ENCODE measurements around the gene NPIPA1. TPM values are rescaled to one million over a fixed set of nuclear protein-coding genes. Genes with fewer than 3 reads are reported as not detected.
"Not testable (repeated sequence)": the region's sequence is repeated elsewhere in the genome, so short reads cannot be mapped to it uniquely, and the experiment has no call there.

The NPIPA1 gene
- total RNA-seq, 2 experiments from 2014 or later: 66.7 to 124 TPM

- BruUV-seq (replicated peaks); H4K20me1 ChIP-seq (ENCODE audit: insufficient read depth, low read length); CTCF ChIA-PET (ENCODE audit: unreplicated experiment); H3K9me2 ChIP-seq (ENCODE audit: insufficient read depth, low read length); H2AFZ ChIP-seq (ENCODE audit: low read length); H3K27ac ChIP-seq (ENCODE audit: low read depth, low read length, poor library complexity, severe bottlenecking); H3K4me1 ChIP-seq (ENCODE audit: insufficient read depth, low read length, poor library complexity, severe bottlenecking); intact Hi-C loops (cut with micrococcal nuclease; ENCODE audit: unreplicated experiment); H3K4me2 ChIP-seq (ENCODE audit: low read length); DNase-seq (ENCODE audit: low spot score); POLR2A ChIA-PET; H3K36me3 ChIP-seq (ENCODE audit: insufficient read depth, low read length); H3K9me3 ChIP-seq (ENCODE audit: low read length); H3K79me2 ChIP-seq (ENCODE audit: insufficient read depth, low read depth, low read length): not testable (repeated sequence)
- peak overlapping the region; percentile 54 for H3K4me3 ChIP-seq (ENCODE audit: low read depth, low read length, poor library complexity, severe bottlenecking)
These were observed 25.3 kb upstream of the NPIPA1 start for GRCh38 chr16:14911954-14912353.

- H3K36me3 ChIP-seq (ENCODE audit: insufficient read depth, low read length); H3K4me1 ChIP-seq (ENCODE audit: insufficient read depth, low read length, poor library complexity, severe bottlenecking); H3K4me2 ChIP-seq (ENCODE audit: low read length); intact Hi-C loops (cut with micrococcal nuclease; ENCODE audit: unreplicated experiment); H3K9me3 ChIP-seq (ENCODE audit: low read length); H3K79me2 ChIP-seq (ENCODE audit: insufficient read depth, low read depth, low read length); H2AFZ ChIP-seq (ENCODE audit: low read length); CTCF ChIA-PET (ENCODE audit: unreplicated experiment); H3K9me2 ChIP-seq (ENCODE audit: insufficient read depth, low read length); H4K20me1 ChIP-seq (ENCODE audit: insufficient read depth, low read length); H3K4me3 ChIP-seq (ENCODE audit: low read depth, low read length, poor library complexity, severe bottlenecking); DNase-seq (ENCODE audit: low spot score); POLR2A ChIA-PET; H3K27ac ChIP-seq (ENCODE audit: low read depth, low read length, poor library complexity, severe bottlenecking): not testable (repeated sequence)
- BruUV-seq (replicated peaks): TSS peak; percentile 62
These were observed 24.7 kb upstream of the NPIPA1 start for GRCh38 chr16:14912588-14912987.

- H3K4me2 ChIP-seq (ENCODE audit: low read length); POLR2A ChIA-PET; H3K9me2 ChIP-seq (ENCODE audit: insufficient read depth, low read length); H2AFZ ChIP-seq (ENCODE audit: low read length); intact Hi-C loops (cut with micrococcal nuclease; ENCODE audit: unreplicated experiment); H3K79me2 ChIP-seq (ENCODE audit: insufficient read depth, low read depth, low read length); BruUV-seq (replicated peaks); CTCF ChIA-PET (ENCODE audit: unreplicated experiment); H3K27ac ChIP-seq (ENCODE audit: low read depth, low read length, poor library complexity, severe bottlenecking); H3K9me3 ChIP-seq (ENCODE audit: low read length); H3K4me3 ChIP-seq (ENCODE audit: low read depth, low read length, poor library complexity, severe bottlenecking); H4K20me1 ChIP-seq (ENCODE audit: insufficient read depth, low read length); DNase-seq (ENCODE audit: low spot score); H3K4me1 ChIP-seq (ENCODE audit: insufficient read depth, low read length, poor library complexity, severe bottlenecking); H3K36me3 ChIP-seq (ENCODE audit: insufficient read depth, low read length): not testable (repeated sequence)
These were observed 18.7 kb upstream of the NPIPA1 start for GRCh38 chr16:14918504-14918903.

DNA sequence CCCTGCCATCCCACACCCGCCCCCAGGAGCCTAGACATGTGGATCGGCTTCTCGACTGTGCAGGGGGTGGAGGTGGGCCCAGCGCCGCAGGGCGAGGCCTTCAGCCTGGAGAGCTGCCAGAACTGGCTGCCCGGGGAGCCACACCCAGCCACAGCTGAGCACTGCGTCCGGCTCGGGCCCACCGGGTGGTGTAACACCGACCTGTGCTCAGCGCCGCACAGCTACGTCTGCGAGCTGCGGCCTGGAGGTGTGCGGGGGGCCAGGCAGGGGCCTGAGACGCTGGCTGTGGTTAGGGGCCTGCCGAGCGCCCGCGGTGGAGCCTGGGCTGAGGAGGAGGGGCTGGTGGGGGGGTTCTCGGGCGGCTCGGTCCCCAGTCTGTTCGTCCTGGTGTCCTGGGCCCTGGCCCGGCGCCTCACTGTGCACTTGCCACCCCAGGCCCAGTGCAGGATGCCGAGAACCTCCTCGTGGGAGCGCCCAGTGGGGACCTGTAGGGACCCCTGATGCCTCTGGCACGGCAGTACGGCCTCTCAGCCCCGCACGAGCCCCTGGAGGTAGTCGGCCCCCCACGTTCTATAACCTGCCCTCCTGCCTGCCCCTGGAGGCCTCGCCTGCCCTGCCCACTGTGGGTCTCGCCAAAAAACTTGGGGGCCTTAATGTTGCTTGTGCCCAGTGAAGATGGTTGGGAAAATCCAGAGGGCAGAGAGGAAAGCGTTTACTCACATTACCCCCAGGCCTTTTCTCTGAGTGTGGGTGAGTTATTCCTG lies 17.2 kb upstream of the NPIPA1 start:
- DNase-seq (ENCODE audit: low spot score); intact Hi-C loops (cut with micrococcal nuclease; ENCODE audit: unreplicated experiment); POLR2A ChIA-PET; H3K9me3 ChIP-seq (ENCODE audit: low read length); H3K4me3 ChIP-seq (ENCODE audit: low read depth, low read length, poor library complexity, severe bottlenecking); H3K79me2 ChIP-seq (ENCODE audit: insufficient read depth, low read depth, low read length); H3K27ac ChIP-seq (ENCODE audit: low read depth, low read length, poor library complexity, severe bottlenecking); H3K4me1 ChIP-seq (ENCODE audit: insufficient read depth, low read length, poor library complexity, severe bottlenecking); CTCF ChIA-PET (ENCODE audit: unreplicated experiment); H3K36me3 ChIP-seq (ENCODE audit: insufficient read depth, low read length); H4K20me1 ChIP-seq (ENCODE audit: insufficient read depth, low read length); H3K9me2 ChIP-seq (ENCODE audit: insufficient read depth, low read length); BruUV-seq (replicated peaks); H2AFZ ChIP-seq (ENCODE audit: low read length); H3K4me2 ChIP-seq (ENCODE audit: low read length): not testable (repeated sequence)

DNA sequence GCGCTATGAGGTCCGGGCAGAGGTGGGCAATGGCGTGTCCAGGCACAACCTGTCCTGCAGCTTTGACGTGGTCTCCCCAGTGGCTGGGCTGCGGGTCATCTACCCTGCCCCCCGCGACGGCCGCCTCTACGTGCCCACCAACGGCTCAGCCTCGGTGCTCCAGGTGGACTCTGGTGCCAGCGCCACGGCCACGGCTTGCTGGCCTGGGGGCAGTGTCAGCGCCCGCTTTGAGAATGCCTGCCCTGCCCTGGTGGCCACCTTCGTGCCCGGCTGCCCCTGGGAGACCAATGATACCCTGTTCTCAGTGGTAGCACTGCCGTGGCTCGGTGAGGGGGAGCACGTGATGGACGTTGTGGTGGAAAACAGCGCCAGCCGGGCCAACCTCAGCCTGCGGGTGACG lies 15.0 kb upstream of the NPIPA1 start:
- POLR2A ChIA-PET; H3K36me3 ChIP-seq (ENCODE audit: insufficient read depth, low read length); DNase-seq (ENCODE audit: low spot score); H3K4me2 ChIP-seq (ENCODE audit: low read length); H3K9me2 ChIP-seq (ENCODE audit: insufficient read depth, low read length); intact Hi-C loops (cut with micrococcal nuclease; ENCODE audit: unreplicated experiment); H3K4me3 ChIP-seq (ENCODE audit: low read depth, low read length, poor library complexity, severe bottlenecking); H3K79me2 ChIP-seq (ENCODE audit: insufficient read depth, low read depth, low read length); H3K9me3 ChIP-seq (ENCODE audit: low read length); H3K4me1 ChIP-seq (ENCODE audit: insufficient read depth, low read length, poor library complexity, severe bottlenecking); H4K20me1 ChIP-seq (ENCODE audit: insufficient read depth, low read length); H3K27ac ChIP-seq (ENCODE audit: low read depth, low read length, poor library complexity, severe bottlenecking); CTCF ChIA-PET (ENCODE audit: unreplicated experiment); H2AFZ ChIP-seq (ENCODE audit: low read length); BruUV-seq (replicated peaks): not testable (repeated sequence)

DNA sequence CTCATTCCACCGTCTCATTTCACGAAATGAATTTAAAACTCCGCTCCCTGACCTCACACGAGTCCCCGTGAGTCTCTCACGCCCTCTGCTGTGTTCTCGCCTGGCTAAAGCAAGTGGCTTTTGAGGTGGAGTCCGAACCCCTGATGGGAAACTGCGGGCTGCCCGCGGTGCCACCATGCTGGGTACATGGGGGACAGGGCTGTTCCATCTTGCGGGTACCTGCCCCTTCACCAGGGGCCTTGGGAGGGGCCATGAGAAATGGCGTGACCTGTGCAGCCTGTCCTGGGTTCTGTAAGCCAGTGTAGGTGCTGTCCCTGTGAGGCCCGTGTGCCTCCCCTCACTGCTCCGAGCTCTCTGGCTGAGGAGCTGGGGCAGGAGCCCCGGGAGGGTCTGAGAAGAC lies 14.3 kb upstream of the NPIPA1 start:
- POLR2A ChIA-PET; intact Hi-C loops (cut with micrococcal nuclease; ENCODE audit: unreplicated experiment); H3K27ac ChIP-seq (ENCODE audit: low read depth, low read length, poor library complexity, severe bottlenecking); H2AFZ ChIP-seq (ENCODE audit: low read length); H4K20me1 ChIP-seq (ENCODE audit: insufficient read depth, low read length); H3K4me3 ChIP-seq (ENCODE audit: low read depth, low read length, poor library complexity, severe bottlenecking); CTCF ChIA-PET (ENCODE audit: unreplicated experiment); DNase-seq (ENCODE audit: low spot score); H3K79me2 ChIP-seq (ENCODE audit: insufficient read depth, low read depth, low read length); H3K9me3 ChIP-seq (ENCODE audit: low read length); H3K4me1 ChIP-seq (ENCODE audit: insufficient read depth, low read length, poor library complexity, severe bottlenecking); H3K36me3 ChIP-seq (ENCODE audit: insufficient read depth, low read length); H3K9me2 ChIP-seq (ENCODE audit: insufficient read depth, low read length); BruUV-seq (replicated peaks); H3K4me2 ChIP-seq (ENCODE audit: low read length): not testable (repeated sequence)
